ENCODE measurements around the gene LRP10. TPM values are rescaled to one million over a fixed set of nuclear protein-coding genes. Genes with fewer than 3 reads are reported as not detected.
A peak's percentile ranks its signal among the peaks of the same experiment; 100 is the strongest.
"Not testable (repeated sequence)": the region's sequence is repeated elsewhere in the genome, so short reads cannot be mapped to it uniquely, and the experiment has no call there.

LRP10 gene
- total RNA-seq, 3 donors from 2014 or later (not counting 1 experiment from before 2014, with no cell fraction given) = 97.8 to 118 (median 102) TPM

GRCh38 chr14:22908601-22909000, 37.1 kb downstream of the LRP10 start:
- no peaks in the 10 kb centered on the region for H3K4me1 ChIP-seq (ENCODE audit: control insufficient read depth, insufficient read depth, low read length)
- peaks cover 31% of the 10 kb centered on the region for H3K36me3 Mint-ChIP-seq
- H3K9me3 Mint-ChIP-seq = no peaks in the 10 kb centered on the region
- DNase-seq = no peak
- H3K27me3 ChIP-seq (ENCODE audit: control insufficient read depth, insufficient read depth, low read length) = no peaks in the 10 kb centered on the region
- H3K4me1 Mint-ChIP-seq = peaks cover 12 to 27% of the 10 kb centered on the region in 2 donors
- no peak overlapping the region for H3K4me3 ChIP-seq (ENCODE audit: low read length)
- H3K27ac ChIP-seq (ENCODE audit: low read length) = no peak overlapping the region
- H3K36me3 ChIP-seq (ENCODE audit: control insufficient read depth, insufficient read depth, low read length) = peaks cover 61% of the 10 kb centered on the region
- H3K4me3 Mint-ChIP-seq = no peak overlapping the region
- WGBS (ENCODE audit: insufficient coverage) = 86% methylated on average over 8 of the region's 8 CpGs
- no peak overlapping the region for H3K27ac Mint-ChIP-seq
- no peak for ATAC-seq
- no peaks in the 10 kb centered on the region for H3K9me3 ChIP-seq (ENCODE audit: control insufficient read depth, insufficient read depth, low read length)
- no peaks in the 10 kb centered on the region for H3K27me3 Mint-ChIP-seq (ENCODE audit: low read depth in 2 of 2)
- intact Hi-C loops (cut with micrococcal nuclease) = no loop called here
- no peak for TF ChIP-seq CTCF (IDR thresholded peaks at IDR 0.05)

- Histone ChIP-seq H3K4me3 (ENCODE audit: low read length) (no peak overlapping the region), H3K36me3 (ENCODE audit: control insufficient read depth, insufficient read depth, low read length) (peaks cover 38% of the 10 kb centered on the region), H3K9me3 (ENCODE audit: control insufficient read depth, insufficient read depth, low read length) (no peaks in the 10 kb centered on the region), H3K27ac (ENCODE audit: low read length) (no peak overlapping the region), H3K4me1 (ENCODE audit: control insufficient read depth, insufficient read depth, low read length) (no peaks in the 10 kb centered on the region), H3K27me3 (ENCODE audit: control insufficient read depth, insufficient read depth, low read length) (no peaks in the 10 kb centered on the region)
- 91% methylated on average over 3 of the region's 5 CpGs for WGBS (ENCODE audit: insufficient coverage)
- peaks cover 16% of the 10 kb centered on the region for H3K36me3 Mint-ChIP-seq
- peaks cover 12 to 27% of the 10 kb centered on the region in 2 donors for H3K4me1 Mint-ChIP-seq
- no peak overlapping the region for H3K4me3 Mint-ChIP-seq
- DNase-seq (no peak), ATAC-seq (no peak)
- intact Hi-C loops (cut with micrococcal nuclease) = loop anchor here (10.0 kb wide), 1 partner anchor 986 kb away; no protein-coding TSS in a partner anchor
- no peak overlapping the region for H3K27ac Mint-ChIP-seq
- no peaks in the 10 kb centered on the region for H3K9me3 Mint-ChIP-seq
- no peaks in the 10 kb centered on the region for H3K27me3 Mint-ChIP-seq (ENCODE audit: low read depth in 2 of 2)
- TF ChIP-seq CTCF (IDR thresholded peaks at IDR 0.05) = no peak
These were observed 39.4 kb downstream of the LRP10 start for GRCh38 chr14:22910916-22911315.

- not testable (repeated sequence) for H3K27ac ChIP-seq (ENCODE audit: low read length); H3K4me3 Mint-ChIP-seq; H3K9me3 Mint-ChIP-seq; H3K4me3 ChIP-seq (ENCODE audit: low read length); H3K9me3 ChIP-seq (ENCODE audit: control insufficient read depth, insufficient read depth, low read length); ATAC-seq; H3K36me3 Mint-ChIP-seq; H3K27ac Mint-ChIP-seq; H3K27me3 ChIP-seq (ENCODE audit: control insufficient read depth, insufficient read depth, low read length); H3K27me3 Mint-ChIP-seq (ENCODE audit: low read depth in 2 of 2); DNase-seq; H3K36me3 ChIP-seq (ENCODE audit: control insufficient read depth, insufficient read depth, low read length)
- intact Hi-C loops (cut with micrococcal nuclease) = loop anchor here (5.0 to 10.0 kb wide), 3 partner anchors 343 to 990 kb away; partner anchors contain the start of gene PABPN1
- peaks cover 20% of the 10 kb centered on the region for H3K4me1 ChIP-seq (ENCODE audit: control insufficient read depth, insufficient read depth, low read length)
- WGBS (ENCODE audit: insufficient coverage) = no CpG with 5 or more reads among the region's 4 CpGs
- peaks cover 31 to 44% of the 10 kb centered on the region in 2 donors for H3K4me1 Mint-ChIP-seq
These were observed 43.3 kb downstream of the LRP10 start for GRCh38 chr14:22914836-22915235.

GRCh38 chr14:22915886-22916521, 44.5 kb downstream of the LRP10 start:
- H3K27me3 ChIP-seq (ENCODE audit: control insufficient read depth, insufficient read depth, low read length) = no peaks in the 10 kb centered on the region
- TF ChIP-seq CTCF (IDR thresholded peaks at IDR 0.05) = no peak
- H3K27ac ChIP-seq (ENCODE audit: low read length) = no peak overlapping the region
- H3K36me3 ChIP-seq (ENCODE audit: control insufficient read depth, insufficient read depth, low read length) = peaks cover 9% of the 10 kb centered on the region
- no peaks in the 10 kb centered on the region for H3K36me3 Mint-ChIP-seq
- WGBS (ENCODE audit: insufficient coverage) = 91% methylated on average over 8 of the region's 8 CpGs
- no peaks in the 10 kb centered on the region for H3K9me3 ChIP-seq (ENCODE audit: control insufficient read depth, insufficient read depth, low read length)
- H3K4me1 Mint-ChIP-seq = peaks cover 31 to 46% of the 10 kb centered on the region in 2 donors
- ATAC-seq = no peak
- H3K27me3 Mint-ChIP-seq (ENCODE audit: low read depth in 2 of 2) = peaks cover 0 to 3% of the 10 kb centered on the region in 2 donors
- peak overlapping the region; percentile 47 to 100 for H3K27ac Mint-ChIP-seq
- peaks cover 21% of the 10 kb centered on the region for H3K4me1 ChIP-seq (ENCODE audit: control insufficient read depth, insufficient read depth, low read length)
- no peak overlapping the region for H3K4me3 Mint-ChIP-seq
- DNase-seq = no peak
- no peaks in the 10 kb centered on the region for H3K9me3 Mint-ChIP-seq
- intact Hi-C loops (cut with micrococcal nuclease) = loop anchor here (5.0 to 10.0 kb wide), 3 partner anchors 344 to 991 kb away; partner anchors contain the start of gene PABPN1
- no peak overlapping the region for H3K4me3 ChIP-seq (ENCODE audit: low read length)
